GM18519 (cell line): ENCODE data around the gene PGAM4.
"Not testable (repeated sequence)": the region's sequence is repeated elsewhere in the genome, so short reads cannot be mapped to it uniquely, and the experiment has no call there.

ENCODE experiments used
- ATAC-seq: cut with Tn5 transposase; IDR thresholded peaks from one replicate; pipeline ENCODE4 v1.9.1; 2021; ENCODE audit warnings: mild to moderate bottlenecking, moderate library complexity; ENCODE audit not compliant: unreplicated experiment, low FRiP score

The PGAM4 gene

GRCh38 chrX:77930581-77930980 is 38.9 kb downstream of the PGAM4 start:
- no peak for ATAC-seq

DNA sequence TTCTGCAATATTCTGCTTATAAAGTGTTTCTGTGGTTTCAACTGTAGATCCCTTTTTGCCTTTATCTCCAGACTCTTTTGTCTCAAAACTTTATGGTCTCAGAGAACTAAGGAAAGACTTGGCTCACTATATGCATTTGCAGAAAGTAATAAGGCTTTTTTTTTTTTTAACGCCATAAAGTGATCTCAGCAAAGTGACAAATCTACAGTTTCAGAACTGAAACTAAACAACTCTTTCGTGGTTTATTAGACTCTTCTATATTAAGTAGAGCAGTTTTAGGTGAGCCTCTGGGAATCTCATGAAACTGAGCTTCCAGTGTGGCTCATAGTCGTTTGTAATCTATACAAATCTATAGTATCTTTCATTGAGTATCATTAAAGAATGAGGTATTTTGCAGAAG is 43.7 kb downstream of the PGAM4 start:
- ATAC-seq: no peak

DNA sequence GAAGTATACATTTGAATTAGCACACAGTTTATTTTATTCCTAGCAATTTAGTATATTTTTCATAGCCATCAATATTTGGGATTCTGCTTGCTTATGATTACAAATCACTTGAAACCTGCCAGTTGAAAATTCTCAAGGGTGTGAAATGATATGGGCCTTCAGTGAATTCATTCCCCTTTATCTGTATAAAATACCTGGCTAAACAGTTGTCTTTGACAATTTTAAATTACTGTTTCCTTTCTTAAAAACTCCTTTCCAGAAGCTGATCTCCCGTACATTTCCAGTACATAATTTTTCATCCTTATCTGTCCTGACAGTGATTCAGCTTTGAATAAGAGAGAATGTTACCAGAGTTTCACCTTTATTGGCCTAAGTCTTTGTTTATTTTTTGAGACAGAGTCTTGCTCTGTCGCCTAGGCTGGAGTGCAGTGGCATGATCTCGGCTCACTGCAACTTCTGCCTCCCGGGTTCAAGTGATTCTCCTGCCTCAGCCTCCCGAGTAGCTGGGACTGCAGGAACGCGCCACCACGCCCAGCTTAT is 45.0 kb downstream of the PGAM4 start:
- ATAC-seq: no peak

GRCh38 chrX:77922787-77923186 is 46.7 kb downstream of the PGAM4 start:
- no peak for ATAC-seq

DNA sequence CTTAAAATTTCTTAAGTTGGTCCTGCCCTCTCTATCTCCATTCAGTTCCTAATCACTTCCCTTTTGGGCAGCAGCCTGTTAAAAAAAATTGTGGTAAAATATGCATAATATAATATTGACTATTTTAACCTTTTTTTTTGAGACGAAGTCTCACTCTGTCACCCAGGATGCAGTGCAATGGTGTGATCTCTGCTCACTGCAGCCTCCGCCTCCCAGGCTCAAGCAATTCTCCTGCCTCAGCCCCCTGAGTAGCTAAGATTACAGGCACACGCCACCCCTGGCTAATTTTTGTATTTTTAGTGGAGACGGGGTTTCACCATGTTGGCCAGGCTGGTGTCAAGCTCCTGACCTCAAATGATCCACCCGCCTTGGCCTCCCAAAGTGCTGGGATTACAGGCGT is 50.1 kb downstream of the PGAM4 start:
- ATAC-seq: not testable (repeated sequence)

DNA sequence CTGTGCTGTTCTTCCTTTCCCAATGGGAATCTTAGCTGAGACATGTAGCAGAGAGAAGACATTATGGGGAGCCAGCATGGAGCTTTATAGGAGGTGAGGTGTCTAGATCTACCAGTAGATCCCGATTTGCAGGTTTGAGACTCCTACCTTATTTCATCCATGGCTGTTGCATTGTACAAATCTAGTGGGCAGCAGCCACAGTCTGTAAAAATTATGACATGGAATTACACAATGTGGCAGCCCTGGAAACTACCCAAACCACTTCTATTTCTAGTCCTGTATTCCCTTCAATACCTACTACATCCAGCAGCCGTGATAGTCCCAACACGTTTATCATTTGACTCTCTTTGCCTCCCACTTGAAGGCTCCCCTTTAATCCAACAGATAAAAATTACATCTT is 50.9 kb downstream of the PGAM4 start:
- no peak for ATAC-seq
